HG03095 (cell line): ENCODE results near the gene TNRC6C.
"Not testable (repeated sequence)": the region's sequence is repeated elsewhere in the genome, so short reads cannot be mapped to it uniquely, and the experiment has no call there.

Experiments
- ATAC-seq: cut with Tn5 transposase; IDR thresholded peaks from one replicate; pipeline ENCODE4 v1.9.1; 2021; ENCODE audit warnings: moderate library complexity; ENCODE audit not compliant: unreplicated experiment

Gene TNRC6C

DNA sequence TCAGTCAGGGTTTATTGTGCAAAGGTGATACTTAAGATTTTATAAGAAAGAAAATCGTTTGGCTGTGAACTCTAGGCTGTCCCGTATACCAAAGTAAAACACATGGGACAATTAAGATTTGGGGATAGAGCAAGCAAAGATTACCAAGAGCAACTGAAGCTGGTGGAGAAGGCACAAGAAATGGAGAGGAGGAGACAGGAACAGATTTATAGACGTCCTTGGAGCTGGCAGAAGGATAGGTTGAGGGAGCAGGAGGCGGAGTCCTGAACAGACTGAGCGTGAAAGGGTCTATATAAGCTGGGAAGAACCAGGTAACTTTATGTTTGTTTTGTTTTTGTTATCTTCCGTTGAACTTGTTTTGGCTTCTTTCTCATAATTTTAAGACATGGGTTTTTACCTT is 3.8 kb downstream of the TNRC6C start:
- no peak for ATAC-seq

DNA sequence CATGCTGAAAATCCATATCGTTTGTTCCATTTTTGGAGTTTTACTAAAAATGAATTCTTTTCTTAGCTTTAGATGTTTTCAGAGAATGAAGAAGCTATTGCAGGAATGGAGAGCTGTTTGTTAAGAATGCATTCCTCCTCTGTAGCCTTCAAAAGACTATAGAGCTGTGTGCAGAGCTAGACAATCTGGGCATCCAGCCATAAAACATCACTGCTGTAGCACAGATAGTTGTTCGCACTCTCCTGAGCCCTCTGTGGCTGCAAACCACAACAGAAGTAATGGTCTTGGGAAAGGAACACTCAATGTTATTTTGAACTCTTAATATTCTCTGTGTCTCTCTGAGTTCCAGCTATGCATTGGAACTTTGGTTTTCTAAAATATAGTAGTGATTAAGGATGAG is 4.9 kb downstream of the TNRC6C start:
- no peak for ATAC-seq

DNA sequence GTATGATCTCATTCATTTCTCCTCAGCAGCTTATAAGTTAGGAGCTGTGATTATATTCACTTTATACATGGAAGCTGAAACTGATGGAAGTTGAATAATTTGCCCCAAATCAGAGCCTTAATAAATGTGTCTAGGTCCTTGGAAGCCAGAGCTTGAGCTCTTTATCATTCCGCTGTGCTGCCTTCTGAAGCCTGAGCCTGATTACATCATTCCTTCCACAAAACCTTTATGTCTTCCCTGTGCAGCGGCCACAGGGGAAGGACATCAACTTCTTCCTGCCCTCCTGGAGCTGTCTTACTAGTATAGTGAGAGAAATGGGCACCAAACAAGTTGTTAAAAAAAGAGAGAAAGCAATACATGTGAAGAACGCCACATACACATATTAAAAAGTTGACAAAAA is 6.8 kb downstream of the TNRC6C start:
- no peak for ATAC-seq

DNA sequence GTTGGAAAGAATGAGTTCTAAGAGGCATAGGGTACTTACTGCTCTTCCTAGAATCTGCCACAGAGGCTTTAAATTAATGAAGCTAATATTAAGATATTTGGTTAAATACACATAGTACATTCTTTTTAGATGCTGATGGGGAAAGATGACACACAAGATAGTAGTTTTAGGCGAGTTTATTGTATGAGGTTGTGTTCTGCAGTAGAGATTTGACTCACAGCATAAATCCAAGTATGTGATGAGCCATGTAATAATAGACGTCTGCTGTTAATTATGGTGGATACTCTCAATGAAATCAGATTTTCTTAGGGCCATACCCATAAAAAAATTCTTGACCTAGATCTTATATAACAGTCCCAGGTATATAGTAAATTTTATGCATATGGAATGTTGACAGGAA is 8.0 kb downstream of the TNRC6C start:
- no peak for ATAC-seq

DNA sequence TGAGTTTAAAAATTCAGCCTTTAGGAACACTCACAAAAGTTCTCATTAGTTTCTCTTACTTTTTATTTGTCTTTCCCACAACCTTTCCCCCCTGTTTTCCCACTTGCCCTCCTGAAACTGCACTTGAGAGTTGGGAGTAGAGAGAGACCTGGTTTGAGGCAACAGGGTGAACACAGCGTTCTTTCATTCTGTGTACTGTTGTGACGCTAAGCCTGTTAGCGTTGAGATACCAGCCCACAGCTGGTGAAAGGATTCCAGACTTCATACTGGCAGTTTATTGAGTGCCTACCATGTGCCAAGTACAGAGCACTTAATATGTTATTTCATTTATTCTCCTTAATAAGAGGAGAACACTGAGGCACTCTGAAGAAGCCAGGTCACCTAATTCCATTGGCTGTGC is 10.3 kb downstream of the TNRC6C start:
- ATAC-seq = no peak

DNA sequence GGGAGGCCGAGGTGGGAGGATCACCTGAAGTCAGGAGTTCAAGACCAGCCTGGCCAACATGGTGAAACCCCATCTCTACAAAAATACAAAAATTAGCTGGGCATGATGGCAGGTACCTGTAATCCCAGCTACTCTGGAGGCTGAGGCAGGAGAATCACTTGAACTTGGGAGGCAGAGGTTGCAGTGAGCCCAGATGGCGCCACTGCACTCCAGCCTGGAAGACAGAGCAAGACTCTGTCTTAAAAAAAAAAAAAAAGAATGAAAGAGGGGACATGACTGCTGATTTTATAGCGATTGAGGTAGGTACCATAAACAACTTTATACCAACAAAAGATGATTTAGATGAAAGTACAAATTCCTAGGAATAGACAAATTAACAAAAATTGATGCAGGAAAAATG is 13.8 kb downstream of the TNRC6C start:
- ATAC-seq = not testable (repeated sequence)

DNA sequence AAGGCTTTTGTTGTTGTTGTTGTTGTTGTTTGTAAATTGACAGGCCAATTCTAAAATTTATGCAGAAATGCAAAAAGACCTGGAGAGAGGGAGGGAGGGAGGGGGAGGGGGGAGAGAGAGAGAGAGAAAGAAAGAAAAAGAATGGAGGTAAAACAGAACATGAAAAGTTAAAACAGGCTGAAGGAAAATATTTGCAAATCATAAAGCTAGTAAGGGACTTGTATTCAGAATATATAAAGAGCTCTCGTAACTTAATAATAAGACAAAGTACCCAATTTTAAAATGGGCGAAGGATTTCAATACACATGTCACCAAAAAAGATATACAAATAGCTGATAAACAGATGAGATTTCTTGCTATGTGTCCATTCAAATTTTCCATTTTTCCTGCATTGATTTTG is 15.4 kb downstream of the TNRC6C start:
- ATAC-seq = no peak

DNA sequence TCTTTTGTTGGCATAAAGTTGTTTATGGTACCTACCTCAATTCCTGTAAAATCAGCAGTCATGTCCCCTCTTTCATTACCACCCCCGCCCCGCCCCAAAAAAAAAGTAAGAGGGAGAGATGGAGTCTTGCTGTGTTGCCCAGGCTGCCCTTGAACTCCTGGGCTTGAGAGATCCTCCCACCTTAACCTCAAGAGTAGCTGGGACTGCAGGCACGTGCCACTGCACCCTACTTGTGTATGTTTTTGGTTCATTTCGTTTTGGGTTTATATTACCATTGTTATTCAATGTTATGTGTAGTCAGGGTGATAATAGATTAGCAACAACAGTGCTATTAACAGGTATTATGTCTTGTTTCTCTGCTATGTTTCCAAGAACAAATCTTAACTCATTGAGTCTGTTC is 15.9 kb downstream of the TNRC6C start:
- ATAC-seq = no peak

DNA sequence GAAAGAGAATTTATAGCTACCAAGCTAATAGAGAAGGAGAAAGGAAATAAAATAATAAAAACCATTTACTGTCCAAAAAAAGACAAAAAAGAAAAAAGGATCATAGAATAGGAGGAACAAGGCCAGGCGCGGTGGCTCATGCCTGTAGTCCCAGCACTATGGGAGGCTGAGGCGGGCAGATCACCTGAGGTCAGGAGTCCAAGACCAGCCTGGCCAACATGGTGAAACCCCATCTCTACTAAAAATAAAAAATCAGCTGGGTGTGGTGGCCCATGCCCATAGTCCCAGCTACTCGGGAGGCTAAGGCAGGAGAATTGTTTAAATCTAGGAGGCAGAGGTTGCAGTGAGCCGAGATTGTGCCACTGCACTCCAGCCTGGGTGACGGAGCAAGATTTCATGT is 23.9 kb downstream of the TNRC6C start:
- not testable (repeated sequence) for ATAC-seq

DNA sequence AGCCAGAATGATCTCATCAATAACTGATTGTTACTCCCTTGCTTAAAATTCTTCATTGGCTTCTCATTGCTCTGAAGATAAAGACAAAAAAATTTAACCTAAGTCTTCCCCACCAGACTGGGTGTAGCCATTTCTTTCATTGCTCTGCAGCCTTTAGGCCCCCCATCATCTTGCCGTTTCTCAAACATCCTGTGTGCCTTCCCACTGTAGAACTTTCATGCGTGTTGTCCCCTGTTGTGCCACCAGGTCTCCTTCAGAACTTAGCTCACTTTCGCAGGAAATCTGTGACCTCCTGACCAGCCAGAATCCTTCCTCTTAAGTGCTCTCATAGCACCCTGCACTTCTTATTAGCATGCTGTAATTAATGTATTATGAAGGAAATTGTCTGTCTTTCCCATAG is 31.8 kb downstream of the TNRC6C start:
- no peak for ATAC-seq

DNA sequence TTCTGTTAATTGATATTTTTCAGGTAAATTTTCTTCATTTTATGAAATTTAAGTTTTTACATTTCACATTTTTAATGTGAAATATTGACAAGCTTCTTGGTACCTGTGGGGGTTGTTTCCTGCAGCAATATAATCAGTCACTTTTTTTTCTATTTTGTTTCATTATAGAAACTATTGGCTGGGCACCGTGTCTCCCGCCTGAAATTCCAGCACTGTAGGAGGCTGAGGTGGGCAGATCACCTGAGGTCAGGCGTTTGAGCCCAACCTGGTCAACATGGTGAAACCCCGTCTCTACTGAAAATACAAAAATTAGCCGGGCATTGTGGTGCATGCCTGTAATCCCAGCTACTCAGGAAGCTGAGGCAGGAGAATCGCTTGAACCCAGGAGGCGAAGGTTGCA is 35.2 kb downstream of the TNRC6C start:
- not testable (repeated sequence) for ATAC-seq

DNA sequence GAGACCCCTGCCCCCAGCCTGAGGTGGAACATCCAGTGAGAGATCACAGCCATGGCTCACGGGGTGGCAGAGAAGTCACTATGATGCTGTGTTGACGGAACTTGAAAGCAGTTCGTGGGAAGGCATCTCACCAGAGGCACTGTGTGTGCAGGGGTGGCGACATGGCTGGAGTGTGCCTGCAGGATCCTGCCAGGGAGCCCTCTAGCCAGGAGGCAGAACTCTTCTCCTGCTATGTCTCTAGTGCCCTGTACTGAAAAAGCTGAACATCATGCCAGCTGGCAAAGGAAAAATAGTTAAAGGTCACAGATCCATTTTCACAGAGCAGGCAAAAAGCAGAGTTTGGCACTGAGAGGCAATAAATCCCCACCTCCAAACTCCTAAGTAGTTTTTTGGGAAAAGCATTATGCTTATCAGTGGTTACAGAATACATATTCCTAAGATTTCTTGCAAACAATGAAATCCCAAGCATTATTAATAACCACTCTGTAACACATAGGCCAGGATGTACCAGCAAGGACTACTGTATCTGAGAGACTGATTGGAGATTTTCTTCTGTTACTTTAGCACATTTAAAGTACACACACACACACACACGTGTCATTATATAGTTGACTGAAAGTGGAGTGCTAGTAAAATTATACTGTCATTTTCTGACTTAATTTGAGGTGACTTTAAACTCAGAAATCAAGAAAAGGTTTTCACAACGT is 36.8 kb downstream of the TNRC6C start:
- ATAC-seq = no peak

DNA sequence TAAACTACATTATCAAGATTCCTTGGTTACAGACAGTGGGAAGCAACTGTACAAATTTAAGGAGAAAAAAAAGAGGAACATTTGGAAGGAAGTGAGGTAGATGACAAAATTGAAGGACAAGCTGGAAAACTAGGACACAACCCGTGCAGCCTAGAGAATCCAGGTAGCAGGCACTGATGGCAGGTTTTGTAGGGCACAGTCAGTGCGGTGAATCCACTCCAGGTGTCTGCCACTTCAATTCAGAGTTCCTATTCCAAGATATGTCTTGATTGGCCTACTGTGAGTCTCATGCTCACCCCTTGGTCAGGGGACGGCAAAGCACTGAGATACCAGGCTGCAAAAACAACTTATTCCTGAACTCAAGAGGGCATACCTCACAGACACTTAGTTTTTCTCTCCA is 37.8 kb downstream of the TNRC6C start:
- ATAC-seq = no peak

DNA sequence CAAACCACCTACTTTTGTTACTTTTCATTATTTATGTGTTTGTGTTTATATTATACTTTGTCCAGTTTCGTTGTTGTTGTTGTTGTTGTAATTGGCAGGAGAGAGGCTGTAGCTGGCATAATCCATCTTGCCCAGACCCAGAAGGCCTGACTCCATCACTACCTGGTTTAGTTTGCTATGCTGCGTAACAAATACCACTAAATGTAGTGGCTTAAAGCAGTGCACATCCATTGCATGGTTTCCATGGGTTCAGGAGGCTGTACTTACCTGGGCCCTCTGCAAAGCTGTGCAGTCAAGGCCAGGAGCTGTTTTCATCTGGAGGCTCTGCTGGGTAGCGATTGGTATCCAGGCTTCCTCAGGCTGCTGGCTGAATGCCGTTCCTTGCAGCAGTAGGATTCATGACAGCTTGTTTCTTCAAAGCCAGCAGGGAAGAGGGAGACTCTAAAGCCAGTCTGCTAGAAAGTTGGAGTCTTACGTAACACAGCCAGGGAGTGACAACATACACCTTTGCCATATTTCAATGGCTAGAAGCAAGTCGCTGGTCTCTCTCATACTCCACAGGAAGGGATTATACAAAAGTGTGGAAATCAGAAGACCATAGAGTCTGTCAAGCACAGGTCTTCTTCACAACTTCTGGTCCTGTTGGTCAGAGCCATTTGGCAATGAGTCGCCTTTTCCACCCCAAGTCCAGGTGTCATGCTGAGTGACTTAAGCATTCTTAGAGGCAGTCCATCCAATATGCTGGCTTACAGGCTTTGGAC is 41.1 kb downstream of the TNRC6C start:
- no peak for ATAC-seq

DNA sequence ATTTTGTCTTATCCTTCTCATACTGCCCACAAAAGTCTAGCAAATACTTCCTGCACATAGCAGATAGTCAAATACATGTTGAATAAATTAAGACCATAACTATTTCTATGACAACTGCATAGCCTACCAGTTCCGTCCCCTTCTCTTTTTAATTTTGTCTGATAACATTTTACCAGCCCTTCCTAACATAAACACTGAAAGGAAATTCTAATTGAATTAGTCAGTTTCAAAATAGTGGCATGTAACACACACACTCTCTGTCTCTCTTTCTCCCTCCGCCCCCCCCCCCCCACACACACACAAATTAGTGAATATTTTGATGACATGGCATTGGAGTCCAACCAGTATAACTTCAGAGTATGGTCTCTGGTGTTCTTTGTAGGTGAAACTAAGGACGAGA is 41.8 kb downstream of the TNRC6C start:
- ATAC-seq = no peak

DNA sequence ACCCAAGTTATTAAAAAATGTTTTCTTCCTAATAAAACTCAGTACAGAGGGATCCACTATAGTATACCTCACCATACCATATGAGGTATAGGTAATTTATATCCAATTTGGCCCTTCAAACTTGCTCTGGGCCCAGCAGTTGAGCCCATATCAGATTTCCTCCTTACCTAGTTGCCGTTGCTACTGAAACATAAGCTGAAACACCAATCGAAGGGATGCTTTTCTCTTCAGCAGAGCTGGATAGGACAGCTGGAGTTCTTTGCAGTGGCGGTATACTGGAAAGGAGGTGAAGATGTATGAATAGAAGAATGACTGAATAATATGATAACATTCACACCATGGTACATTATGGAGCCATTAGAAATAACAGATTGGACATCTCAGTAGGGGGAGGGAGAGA is 42.7 kb downstream of the TNRC6C start:
- no peak for ATAC-seq

DNA sequence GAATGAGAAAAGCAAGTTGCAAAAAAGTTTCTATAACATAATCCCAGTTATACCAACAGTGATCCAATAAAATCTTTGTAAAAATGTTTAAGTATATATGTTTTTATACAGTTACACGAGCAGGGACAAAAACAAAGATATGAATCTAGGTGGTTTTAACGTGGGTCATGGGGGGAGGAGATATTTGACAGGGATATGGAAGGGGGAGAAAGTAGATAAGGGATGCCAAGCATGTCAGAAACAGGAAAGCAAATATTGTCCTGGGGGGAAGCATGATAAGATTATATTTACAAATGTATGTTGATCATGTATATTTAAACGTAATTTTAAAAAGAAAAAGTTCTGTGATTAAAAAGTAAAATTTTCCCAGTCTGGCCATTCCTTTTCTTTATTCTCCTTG is 43.1 kb downstream of the TNRC6C start:
- ATAC-seq = no peak

DNA sequence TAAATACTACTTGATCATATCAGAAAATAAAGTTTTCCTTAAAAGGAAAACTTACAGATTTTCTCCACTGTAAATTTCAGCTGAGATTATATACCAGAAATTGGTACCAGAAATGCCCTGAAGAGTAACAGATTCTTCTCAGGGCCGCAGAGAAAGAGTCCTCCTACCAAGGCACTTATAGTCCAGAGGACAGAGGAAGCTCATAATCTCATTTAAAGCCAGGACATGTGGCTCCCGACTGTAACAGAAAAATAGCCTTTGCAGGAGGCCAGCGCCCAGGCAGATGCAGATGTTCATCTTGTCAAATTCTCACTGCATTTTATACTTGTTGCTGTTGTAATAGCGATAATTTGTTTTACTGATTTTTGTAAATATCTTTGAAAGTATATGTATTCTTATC is 43.7 kb downstream of the TNRC6C start:
- no peak for ATAC-seq

DNA sequence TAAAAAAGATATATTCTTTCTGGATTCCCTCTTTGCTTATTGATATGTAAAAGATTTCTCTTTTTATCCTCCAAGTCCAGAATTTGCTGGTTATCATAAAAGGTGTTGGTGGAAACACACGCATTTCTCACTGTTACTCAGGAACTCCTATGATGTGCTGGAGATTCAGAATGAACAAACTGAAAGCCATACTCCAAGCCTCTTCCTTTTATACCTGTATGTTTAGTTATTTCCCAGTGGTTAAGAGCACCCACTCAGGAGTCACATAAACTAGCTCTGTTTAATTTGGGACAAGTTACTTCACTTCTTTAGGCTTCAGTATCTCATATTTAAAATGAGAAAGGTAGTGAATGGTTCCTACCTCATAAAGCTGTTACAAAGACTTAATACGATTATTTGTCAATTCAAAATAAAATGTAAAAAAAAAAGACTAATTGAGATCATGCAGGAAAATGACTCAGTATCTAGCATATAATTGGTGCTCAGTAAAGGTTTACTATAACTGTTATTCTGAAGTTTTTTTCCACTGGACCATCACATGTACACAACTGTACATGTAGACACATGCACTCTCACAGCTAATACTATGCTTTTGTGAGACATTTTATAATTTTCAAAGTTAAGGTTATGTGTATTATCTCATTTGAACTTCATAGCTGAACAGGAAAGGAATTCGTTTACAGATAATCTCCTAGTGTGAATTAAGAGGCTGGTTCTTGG is 47.1 kb downstream of the TNRC6C start:
- ATAC-seq = no peak

DNA sequence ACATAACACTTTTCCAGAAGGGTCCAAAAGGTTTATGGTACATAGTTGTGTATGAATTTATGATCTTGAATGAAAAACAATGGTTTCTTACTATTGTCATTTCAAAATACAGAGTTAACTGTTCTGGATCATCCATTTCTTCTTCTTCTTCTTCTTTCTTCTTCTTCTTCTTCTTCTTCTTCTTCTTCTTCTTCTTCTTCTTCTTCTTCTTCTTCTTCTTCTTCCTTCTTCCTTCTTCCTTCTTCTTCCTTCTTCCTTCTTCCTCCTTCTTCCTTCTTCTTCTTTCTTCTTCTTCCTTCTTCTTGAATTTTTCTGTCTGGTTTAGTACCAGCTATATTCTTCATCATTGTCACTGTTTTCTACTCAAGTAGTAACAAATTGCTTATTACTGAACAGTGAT is 47.8 kb downstream of the TNRC6C start:
- ATAC-seq = no peak

DNA sequence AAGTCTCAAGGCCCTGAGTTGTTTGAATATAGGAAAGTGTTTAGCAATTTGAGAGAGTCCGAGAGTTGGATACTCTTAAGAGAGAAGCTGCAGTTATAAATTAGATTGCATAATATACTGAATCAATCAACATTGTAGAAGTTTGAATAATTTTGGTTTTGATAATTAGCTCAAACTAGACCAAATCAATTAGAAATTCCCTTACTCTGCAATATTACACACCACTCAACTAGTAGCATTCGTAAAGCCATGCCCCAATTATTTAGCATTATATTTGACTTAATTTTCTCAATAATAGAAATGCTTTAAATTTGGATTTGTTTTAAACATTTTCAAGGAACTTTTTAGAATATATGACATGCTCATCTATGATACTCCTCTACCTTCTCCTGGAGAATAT is 49.1 kb downstream of the TNRC6C start:
- no peak for ATAC-seq

DNA sequence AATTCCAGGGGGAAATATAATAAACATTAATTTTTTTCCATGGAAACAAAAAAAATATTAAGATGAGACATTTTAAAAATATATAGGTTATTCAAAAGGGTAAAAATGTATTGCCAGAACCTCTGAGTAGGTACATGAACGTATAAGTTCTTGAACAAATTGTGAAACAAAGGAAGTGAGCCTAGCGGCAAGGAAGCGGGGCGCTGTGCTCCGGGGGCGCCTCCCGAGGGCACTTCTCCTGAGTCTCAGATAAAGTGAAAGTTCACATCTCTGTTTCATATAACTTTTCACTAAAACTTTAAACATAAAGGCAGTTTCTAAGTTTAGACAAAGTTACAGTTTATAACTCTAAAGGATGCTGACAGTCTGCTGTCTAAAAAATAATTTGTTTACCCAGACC is 52.3 kb downstream of the TNRC6C start:
- no peak for ATAC-seq
